ENCODE results near the gene PDE4B. TPM values are rescaled to one million over a fixed set of nuclear protein-coding genes. Genes with fewer than 3 reads are reported as not detected.

Gene PDE4B
- total and polyA plus RNA-seq, 10 of the 15 experiments (the other 5 are each of a cell fraction or from before 2014, with no cell fraction given) = 3.0 to 13.2 (median 5.7) TPM

DNA sequence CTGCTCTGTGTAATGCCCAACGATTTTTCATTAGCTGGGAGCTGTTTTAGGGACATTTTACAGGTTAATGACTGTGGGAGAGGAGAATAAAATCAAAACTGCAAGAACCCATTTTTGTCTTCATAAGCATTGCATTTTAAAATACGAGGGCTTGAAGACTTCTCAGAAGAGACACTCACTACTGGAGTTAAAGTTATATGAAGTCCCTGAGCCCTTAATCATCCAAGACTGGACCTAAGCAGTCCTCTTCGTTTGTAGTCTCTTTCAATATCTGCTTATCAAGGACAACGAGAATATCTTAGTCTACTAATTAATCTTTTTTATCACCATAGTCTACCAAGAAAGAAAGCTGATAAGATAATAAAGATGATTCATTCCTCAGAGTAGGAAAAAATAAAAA lies 564.3 kb downstream of the PDE4B start (continued):
- TF ChIP-seq, protein P1, sequence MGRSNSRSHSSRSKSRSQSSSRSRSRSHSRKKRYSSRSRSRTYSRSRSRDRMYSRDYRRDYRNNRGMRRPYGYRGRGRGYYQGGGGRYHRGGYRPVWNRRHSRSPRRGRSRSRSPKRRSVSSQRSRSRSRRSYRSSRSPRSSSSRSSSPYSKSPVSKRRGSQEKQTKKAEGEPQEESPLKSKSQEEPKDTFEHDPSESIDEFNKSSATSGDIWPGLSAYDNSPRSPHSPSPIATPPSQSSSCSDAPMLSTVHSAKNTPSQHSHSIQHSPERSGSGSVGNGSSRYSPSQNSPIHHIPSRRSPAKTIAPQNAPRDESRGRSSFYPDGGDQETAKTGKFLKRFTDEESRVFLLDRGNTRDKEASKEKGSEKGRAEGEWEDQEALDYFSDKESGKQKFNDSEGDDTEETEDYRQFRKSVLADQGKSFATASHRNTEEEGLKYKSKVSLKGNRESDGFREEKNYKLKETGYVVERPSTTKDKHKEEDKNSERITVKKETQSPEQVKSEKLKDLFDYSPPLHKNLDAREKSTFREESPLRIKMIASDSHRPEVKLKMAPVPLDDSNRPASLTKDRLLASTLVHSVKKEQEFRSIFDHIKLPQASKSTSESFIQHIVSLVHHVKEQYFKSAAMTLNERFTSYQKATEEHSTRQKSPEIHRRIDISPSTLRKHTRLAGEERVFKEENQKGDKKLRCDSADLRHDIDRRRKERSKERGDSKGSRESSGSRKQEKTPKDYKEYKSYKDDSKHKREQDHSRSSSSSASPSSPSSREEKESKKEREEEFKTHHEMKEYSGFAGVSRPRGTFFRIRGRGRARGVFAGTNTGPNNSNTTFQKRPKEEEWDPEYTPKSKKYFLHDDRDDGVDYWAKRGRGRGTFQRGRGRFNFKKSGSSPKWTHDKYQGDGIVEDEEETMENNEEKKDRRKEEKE (IDR thresholded peaks at IDR 0.05) = no peak

DNA sequence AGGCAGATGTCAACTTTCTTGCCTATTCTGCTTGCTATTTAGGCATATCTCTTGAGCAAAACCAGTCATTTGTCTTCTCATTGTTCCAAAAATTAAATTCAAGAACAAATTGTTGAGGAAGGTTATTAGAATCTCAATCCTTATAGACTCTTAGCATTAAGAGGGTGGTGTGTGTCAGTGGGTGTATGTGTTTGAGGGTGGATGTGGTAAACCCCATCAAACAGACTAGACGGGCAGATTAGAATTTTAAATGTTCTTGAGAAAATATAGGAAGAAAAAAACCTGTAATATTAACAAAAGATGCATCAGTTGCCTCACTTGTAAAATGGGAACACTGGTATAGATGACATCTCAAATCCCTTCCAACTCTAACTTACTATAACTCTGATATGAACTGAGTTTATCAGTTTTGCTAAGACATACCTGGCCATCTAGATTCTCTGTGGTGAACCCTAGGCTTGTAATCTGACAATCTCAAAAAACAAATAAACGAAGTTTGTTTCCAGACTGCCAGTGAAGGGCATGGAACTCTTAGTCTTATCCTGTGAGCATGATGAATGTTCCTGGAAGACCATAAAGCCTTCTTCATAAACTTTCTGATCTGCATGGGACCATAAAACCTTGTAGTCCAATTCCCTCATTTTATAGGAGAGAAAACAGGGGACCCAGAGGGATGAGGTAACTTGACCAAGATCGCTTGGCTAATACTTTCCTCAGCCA lies 564.9 kb downstream of the PDE4B start:
- CTCF ChIA-PET = interaction anchor here (1.4 to 24.3 kb wide), 8 partner anchors 8 to 104 kb away, joined by 3 to 396 read pairs (median 7); no protein-coding TSS in a partner anchor
- Histone ChIP-seq H3K4me1 (ENCODE audit: control insufficient read depth, insufficient read depth, low read length) (peaks cover 10% of the 10 kb centered on the region), H3K79me2 (ENCODE audit: control insufficient read depth, insufficient read depth, low read length) (peaks cover 13% of the 10 kb centered on the region), H3K4me2 (ENCODE audit: control insufficient read depth, insufficient read depth) (no peak overlapping the region), H3K27ac (ENCODE audit: control insufficient read depth, insufficient read depth) (no peak overlapping the region), H3K36me3 (ENCODE audit: control insufficient read depth in 2 of 2, insufficient read depth in 2 of 2, low read length in 1 of 2) (peaks cover 2 to 7% of the 10 kb centered on the region in 2 experiments), H3K9me3 (replicated peaks; ENCODE audit: control insufficient read depth, insufficient read depth, low read length) (no peaks in the 10 kb centered on the region), H3K4me3 (no peak overlapping the region), H3K9ac (ENCODE audit: control insufficient read depth, insufficient read depth, low read length) (no peak overlapping the region), H3K27me3 (replicated peaks in 1 of 2; ENCODE audit: control insufficient read depth in 2 of 2, insufficient read depth in 2 of 2, low read length in 1 of 2) (no peaks in the 10 kb centered on the region), H2AFZ (ENCODE audit: control insufficient read depth, low read depth, low read length) (no peak overlapping the region), H4K20me1 (ENCODE audit: control insufficient read depth, insufficient read depth) (no peaks in the 10 kb centered on the region)
- POLR2A ChIA-PET = interaction anchor here (0.7 kb wide), 1 partner anchor 41 kb away, joined by 8 read pairs; no protein-coding TSS in a partner anchor
- FAIRE-seq = no peak
- SMC1A ChIA-PET (ENCODE audit: uncharacterized antibody, unreplicated experiment) = interaction anchor here (0.7 to 23.1 kb wide), 7 partner anchors 9 to 107 kb away, joined by 3 to 463 read pairs (median 5); no protein-coding TSS in a partner anchor
- no peak for ATAC-seq
- in situ Hi-C loops (cut with MboI) (no loop called here), intact Hi-C loops (cut with micrococcal nuclease; ENCODE audit: unreplicated experiment) (loop anchor here (10.0 kb wide), 1 partner anchor 377 kb away; no protein-coding TSS in a partner anchor)
- 69% methylated on average over 3 of the region's 3 CpGs for WGBS (ENCODE audit: insufficient coverage, insufficient replicate concordance, low lambda C conversion rate, missing lambda C conversion rate)
- no TSS peak for BruUV-seq (replicated peaks)
- DNase-seq (ENCODE audit: low read depth, low spot score) = no peak
- RAD21 ChIA-PET (ENCODE audit: unreplicated experiment) = interaction anchor here (1.3 to 1.5 kb wide), 3 partner anchors 10 to 105 kb away, joined by 3 to 4 read pairs (median 3); no protein-coding TSS in a partner anchor
- no peak for TF ChIP-seq DPF2 (IDR thresholded peaks at IDR 0.05)
- TF ChIP-seq, protein P2, sequence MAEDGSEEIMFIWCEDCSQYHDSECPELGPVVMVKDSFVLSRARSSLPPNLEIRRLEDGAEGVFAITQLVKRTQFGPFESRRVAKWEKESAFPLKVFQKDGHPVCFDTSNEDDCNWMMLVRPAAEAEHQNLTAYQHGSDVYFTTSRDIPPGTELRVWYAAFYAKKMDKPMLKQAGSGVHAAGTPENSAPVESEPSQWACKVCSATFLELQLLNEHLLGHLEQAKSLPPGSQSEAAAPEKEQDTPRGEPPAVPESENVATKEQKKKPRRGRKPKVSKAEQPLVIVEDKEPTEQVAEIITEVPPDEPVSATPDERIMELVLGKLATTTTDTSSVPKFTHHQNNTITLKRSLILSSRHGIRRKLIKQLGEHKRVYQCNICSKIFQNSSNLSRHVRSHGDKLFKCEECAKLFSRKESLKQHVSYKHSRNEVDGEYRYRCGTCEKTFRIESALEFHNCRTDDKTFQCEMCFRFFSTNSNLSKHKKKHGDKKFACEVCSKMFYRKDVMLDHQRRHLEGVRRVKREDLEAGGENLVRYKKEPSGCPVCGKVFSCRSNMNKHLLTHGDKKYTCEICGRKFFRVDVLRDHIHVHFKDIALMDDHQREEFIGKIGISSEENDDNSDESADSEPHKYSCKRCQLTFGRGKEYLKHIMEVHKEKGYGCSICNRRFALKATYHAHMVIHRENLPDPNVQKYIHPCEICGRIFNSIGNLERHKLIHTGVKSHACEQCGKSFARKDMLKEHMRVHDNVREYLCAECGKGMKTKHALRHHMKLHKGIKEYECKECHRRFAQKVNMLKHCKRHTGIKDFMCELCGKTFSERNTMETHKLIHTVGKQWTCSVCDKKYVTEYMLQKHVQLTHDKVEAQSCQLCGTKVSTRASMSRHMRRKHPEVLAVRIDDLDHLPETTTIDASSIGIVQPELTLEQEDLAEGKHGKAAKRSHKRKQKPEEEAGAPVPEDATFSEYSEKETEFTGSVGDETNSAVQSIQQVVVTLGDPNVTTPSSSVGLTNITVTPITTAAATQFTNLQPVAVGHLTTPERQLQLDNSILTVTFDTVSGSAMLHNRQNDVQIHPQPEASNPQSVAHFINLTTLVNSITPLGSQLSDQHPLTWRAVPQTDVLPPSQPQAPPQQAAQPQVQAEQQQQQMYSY (CRISPR knock-in tag; IDR thresholded peaks at IDR 0.05) = no peak
- TF ChIP-seq NFIC (IDR thresholded peaks at IDR 0.05; ENCODE audit: low read depth, low read length) = no peak
- no peak for TF ChIP-seq MEF2A (IDR thresholded peaks at IDR 0.05; ENCODE audit: insufficient read depth, low read depth, low read length)
- no peak for TF ChIP-seq KDM1A (IDR thresholded peaks at IDR 0.05; ENCODE audit: borderline replicate concordance)
- no peak for TF ChIP-seq EGR1 (IDR thresholded peaks at IDR 0.05; ENCODE audit: borderline replicate concordance in 1 of 2, low read depth in 2 of 2, low read length in 2 of 2)
- TF ChIP-seq, protein P3, sequence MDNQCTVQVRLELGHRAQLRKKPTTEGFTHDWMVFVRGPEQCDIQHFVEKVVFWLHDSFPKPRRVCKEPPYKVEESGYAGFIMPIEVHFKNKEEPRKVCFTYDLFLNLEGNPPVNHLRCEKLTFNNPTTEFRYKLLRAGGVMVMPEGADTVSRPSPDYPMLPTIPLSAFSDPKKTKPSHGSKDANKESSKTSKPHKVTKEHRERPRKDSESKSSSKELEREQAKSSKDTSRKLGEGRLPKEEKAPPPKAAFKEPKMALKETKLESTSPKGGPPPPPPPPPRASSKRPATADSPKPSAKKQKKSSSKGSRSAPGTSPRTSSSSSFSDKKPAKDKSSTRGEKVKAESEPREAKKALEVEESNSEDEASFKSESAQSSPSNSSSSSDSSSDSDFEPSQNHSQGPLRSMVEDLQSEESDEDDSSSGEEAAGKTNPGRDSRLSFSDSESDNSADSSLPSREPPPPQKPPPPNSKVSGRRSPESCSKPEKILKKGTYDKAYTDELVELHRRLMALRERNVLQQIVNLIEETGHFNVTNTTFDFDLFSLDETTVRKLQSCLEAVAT (IDR thresholded peaks at IDR 0.05) = no peak
- no peak for TF ChIP-seq WRNIP1 (IDR thresholded peaks at IDR 0.05; ENCODE audit: borderline replicate concordance, low read depth, low read length)
- no peak for TF ChIP-seq ZBED1 (IDR thresholded peaks at IDR 0.05; ENCODE audit: borderline replicate concordance)
- TF ChIP-seq TCF7 (IDR thresholded peaks at IDR 0.05; ENCODE audit: borderline replicate concordance) = no peak
- no peak for TF ChIP-seq FOXK2 (IDR thresholded peaks at IDR 0.05)
- TF ChIP-seq ZNF622 (IDR thresholded peaks at IDR 0.05) = no peak
- TF ChIP-seq KAT2A (conservative IDR thresholded peaks at IDR 0.05; ENCODE audit: control insufficient read depth, low read depth, low read length) = no peak

Data from GM12878 (cell line).